Activated CD4-positive, CD25-positive, alpha-beta regulatory T cell treated with anti-CD3 and anti-CD28 coated beads, Interleukin-2, amount 50 U/mL, for 72 hours (primary cell): ENCODE measurements around the gene SEC14L2.
"Not testable (repeated sequence)": the region's sequence is repeated elsewhere in the genome, so short reads cannot be mapped to it uniquely, and the experiment has no call there.

Experiments used
- DNase-seq: peaks from one replicate; pipeline ENCODE4 v3.0.0; 2021

SEC14L2 gene

GRCh38 chr22:30460555-30460954 is 63.7 kb downstream of the SEC14L2 start:
- not testable (repeated sequence) for DNase-seq

- no peak for DNase-seq
These were observed 72.3 kb downstream of the SEC14L2 start for GRCh38 chr22:30469165-30469564.

GRCh38 chr22:30470655-30471054 is 73.8 kb downstream of the SEC14L2 start:
- no peak for DNase-seq

- DNase-seq: no peak
These were observed 74.9 kb downstream of the SEC14L2 start, which contains the start of gene SEC14L3 for GRCh38 chr22:30471616-30472318. Gene SEC14L3, minus strand, starts transcription at chr22:30472017. Its CDS starts 59 bp downstream, at chr22:30471958.

- DNase-seq: no peak
These were observed 76.3 kb downstream of the SEC14L2 start for GRCh38 chr22:30472994-30473720.

- no peak for DNase-seq
These were observed 77.3 kb downstream of the SEC14L2 start for GRCh38 chr22:30474121-30474520.
